Activated CD4-positive, CD25-positive, alpha-beta regulatory T cell (primary cell): ENCODE results near the gene SARDH.

ENCODE experiments used
- DNase-seq, 4 experiments: peaks; one replicate each; lab custom pipeline; 2025; lab: John Stamatoyannopoulos, UW

SARDH gene

DNA sequence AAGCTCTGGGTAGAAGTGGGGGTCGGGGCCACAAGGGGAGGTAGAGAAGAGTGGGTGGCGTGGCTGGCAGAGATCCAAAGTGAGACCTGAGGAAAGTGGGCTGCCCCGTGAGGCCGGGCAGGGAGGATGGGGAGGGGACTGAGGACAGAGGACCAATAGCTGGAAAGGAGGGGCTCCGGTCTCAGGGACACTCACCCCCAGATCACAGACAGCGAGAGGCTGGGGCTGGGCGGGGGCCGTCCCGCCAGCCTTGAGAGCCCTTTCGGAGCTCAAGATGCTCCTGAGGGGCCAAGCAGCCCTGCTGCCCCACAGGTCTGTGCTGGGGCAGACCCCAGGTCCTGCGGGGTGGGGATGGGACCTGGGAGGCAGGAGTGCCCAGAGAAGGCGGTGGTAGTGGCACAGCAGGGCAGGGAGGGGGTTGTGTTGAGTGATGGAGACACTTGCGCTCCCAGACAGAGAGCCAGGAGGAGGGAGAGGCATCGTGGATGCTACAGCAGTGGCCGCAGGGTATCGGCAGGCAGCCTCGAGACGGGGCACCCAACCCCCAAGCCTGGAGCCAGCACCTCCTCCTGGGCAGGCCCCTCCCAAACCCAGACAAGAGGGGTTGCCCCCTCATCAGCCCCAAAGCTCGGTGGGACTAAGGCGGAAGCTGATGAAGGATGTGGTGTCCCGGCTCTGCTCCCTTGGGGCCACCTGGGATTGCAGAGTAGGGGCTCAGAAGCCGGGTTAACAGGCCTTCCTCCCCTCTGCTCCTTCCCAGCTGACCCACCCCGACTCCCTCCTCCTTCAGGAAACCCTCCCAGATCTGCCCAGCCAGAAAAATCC is 3.4 kb downstream of the SARDH start:
- no peak for DNase-seq

DNA sequence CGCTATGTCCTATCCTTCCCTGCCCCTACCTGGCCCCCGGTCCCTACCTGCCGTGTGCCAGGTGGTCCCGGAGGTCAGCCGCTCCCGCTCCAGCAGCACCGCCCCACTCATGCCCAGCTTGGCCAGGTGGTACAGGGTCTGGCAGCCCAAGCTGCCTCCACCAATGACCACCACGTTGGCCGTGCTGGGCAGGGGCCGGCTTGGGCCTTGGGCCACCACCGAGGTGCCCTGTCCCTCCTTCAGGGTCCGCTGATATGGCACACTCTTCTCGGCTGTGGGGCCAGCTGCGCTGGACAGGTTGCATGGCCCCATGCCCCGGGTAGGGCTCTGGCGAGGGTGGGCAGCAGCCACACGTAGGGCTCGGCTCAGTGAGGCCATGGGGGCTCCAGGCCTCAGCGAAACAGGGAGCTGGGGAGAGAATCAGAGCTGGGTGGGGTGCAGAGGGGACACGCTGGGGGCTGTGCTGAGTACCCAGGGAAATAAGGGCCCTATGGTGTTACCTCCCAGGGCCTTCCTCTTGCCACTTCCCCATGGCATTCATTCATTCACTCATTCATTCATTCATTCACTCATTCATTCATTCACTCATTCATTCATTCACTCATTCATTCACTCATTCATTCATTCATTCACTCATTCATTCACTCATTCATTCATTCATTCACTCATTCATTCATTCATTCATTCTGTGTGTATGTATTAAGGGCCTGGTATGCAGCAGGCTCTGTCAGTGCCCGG is 4.2 kb downstream of the SARDH start:
- no peak for DNase-seq

DNA sequence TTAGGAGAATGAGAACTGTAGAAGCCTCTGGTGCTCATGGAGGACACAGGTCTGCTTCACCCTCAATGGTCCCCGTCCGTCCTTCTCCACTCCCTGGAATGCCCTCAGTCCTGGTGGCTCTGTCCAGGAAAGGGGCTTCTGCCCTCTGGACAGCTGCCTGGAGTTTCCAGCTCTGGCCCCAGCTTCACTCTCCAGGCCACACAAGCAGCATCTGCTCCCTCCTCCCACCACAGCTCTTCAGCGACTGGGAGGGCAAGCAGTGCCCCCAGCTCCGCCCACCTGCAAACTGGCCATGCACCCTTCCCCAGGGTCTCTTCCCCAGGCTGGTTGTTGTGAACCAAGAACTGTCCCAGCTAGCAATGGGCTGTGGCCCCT is 4.7 kb downstream of the SARDH start:
- DNase-seq: no peak

DNA sequence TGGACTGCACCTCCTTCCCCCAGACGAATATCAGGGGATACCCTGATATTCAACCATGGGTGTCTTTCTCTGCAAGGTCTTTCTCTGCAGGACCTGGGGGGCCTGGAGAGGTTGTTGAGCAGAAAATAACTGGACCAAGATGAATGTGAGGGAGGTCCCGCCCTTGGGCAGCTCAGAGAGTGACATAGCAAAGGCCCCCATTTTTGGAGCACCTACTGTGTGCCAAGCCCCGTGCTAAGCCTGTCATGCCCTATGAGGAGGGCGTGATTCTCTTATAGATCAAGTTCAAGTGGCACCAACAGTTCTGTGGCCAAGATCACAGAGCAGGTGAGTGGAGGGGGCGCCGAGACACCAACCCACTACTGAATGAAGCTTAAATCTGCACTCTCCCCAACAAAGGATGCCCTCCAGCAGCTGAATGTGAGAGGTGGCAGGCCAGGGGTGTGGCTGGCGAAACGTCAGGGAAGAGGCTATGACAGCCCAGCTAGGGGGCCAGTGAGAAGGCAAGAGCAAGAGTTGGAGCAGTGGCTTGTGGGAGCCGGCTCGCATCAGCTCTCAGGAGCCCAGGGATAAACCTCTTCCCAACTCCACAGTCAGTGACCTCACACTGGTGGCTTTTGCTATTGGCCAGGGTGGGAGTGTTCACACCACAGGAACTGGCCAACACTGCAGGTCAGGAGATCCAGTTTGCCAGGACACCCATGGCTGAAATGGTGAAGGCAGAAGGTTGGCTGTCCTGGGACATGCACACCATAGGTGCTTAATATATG is 5.3 kb downstream of the SARDH start:
- DNase-seq: no peak

DNA sequence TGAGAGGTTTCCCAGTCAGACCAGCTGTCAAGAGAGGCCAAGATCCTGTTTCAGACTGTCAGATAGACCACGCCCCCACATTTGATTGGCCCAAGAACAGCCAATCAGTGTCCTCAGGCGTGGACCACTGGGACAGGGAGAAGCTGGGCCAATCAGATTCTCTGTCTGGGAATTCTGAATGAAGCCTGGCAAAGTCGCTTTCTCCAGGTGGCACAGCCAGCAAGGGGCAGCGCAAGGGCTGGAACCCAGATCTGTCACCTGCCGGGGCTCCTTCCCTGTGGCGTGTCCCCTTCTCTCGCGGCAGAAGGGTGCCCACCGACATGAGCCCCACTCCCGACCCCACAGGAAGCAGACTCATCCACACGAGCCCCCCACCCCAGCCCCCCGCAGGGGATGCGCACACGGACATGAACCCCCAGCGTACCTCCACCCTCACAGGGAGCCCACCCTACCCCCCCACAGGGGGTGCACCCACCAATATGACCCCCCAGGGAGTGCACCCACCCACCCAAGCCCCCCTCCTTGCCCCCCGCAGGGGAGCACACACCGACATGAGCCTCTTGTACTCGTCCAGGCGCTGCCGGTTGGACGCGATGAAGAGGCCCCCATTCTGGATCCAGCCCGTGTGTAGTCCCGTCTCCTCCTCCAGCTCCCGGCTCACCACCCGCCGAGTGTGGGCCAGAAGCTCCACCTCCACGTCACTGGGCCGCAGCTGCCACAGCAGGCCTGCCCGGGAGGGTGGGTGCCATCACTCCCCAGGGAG is 6.1 kb downstream of the SARDH start:
- DNase-seq: no peak

DNA sequence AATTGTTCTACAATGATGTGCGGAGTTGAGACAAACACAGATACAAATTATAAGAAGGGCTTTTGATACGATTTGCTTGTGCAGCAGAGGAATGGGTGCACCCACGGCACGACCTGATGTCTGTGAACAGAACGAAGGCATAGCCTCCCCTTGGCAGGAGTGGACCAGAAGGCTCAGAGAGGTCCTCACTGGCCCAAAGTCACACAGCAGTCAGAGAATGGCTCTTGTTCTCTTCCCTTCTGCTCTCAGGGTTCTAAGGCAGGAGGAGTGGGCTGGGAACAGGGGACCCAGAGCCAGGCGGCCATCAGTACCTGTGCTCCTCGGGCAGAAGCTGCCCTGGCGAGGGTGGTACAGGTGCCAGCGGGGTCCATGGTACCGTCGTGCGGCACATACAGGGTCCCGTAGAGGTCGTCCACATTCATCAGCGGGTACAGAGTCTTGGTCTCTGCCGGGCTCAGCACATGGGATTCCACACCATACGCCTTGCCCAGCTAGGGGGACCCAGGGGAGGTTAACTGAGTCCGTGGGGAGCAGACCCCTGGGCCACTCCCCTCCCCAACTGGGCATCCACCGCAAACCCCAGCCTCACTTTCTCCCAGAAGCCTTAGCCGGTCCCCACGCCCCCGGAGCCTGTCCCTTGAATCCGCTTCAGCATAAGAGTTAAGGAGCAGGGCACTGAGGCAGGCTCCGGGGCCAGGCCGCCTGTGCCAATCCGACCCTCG is 7.0 kb downstream of the SARDH start:
- no peak for DNase-seq

DNA sequence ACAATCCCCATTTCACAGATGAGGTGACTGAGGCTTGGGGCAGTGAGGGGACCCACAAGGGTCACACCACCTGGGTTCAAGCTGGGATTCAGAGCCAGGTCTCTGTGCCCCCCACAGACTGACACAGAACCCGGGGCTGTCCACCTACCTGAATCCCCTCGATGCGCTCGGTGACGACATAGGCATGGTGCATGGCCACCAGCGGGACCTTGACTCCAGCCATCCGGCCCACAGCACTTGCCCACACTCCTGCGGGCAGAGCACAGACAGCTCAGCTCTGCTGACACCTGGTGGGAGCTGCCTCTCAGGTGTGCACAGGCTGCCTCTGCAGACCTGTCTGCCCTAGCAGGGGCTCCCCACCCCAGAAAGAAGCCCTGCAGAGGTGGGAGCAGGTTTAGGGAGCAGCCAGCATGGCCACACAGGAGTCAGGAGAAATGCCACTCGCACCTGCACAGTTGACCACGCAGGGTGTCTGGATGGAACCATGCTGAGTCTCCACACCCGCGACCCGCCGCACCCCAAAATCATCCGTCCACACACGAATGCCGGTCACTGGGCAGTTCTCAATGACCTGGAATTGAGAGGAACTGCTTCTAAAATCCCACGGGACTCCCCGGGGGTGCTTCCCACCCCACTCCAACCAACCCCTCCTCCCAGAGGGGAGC is 8.4 kb downstream of the SARDH start:
- DNase-seq: no peak

DNA sequence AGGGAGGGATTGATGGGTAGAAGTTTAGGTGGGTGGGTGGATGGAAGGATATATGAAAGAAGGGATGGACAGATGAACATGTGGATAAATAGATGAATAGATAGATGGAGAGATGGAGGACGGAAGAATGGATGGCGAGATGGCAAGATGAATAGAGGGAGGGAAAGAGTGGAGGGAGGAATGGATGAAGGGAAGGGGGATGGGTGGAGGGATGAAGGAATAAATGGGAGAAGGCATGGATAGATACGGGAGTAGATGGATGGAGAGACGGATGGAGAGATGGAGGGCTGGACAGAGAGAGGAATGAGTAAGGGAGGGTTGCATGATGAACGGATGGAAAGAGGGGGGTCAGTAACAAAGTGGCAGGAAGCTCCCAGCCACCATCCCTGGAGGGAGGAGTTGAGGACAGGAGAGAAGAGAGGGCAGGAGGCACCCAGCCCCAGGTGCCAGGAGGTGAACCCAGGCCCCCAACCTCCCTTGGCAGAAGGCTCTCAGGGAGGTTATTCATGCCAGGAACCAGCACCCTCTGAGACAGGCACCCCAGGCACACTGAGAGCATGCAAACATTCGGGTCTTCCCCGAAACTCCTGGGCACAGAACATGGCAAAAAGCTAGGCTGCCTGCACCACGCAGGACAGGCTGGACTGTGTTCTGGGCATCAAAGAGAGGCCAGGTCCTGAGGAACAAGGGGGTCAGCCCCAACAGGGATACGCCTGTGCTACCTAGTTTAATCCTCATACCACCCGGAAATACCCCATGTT is 9.1 kb downstream of the SARDH start:
- no peak for DNase-seq

DNA sequence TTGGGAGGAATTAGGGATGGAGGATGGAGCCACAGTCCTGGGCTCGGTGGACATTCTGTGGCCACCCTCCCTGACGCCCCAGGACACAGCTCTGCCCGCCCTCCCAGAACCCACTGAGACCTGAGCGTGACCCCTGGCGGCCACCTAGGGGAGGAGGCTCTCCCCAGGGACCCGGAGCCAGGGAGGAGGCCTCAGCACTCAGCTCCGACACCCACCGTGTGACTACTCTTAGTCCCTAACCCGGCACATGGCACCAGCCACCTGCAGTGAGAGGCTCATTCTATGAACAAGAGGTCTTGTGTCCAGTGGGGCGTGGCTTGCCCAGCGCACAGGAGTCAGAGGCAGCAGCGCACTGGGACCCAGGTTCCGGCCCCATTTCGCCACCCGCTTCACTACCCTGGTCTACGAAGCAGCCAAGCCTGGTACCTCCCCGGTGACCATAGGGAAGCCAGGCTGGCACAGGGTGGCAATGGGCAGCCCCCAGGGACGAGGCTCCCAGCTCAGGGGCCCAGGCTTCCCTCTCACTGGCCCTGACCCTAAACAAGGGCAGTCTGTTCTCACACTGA is 10.2 kb downstream of the SARDH start:
- no peak for DNase-seq

DNA sequence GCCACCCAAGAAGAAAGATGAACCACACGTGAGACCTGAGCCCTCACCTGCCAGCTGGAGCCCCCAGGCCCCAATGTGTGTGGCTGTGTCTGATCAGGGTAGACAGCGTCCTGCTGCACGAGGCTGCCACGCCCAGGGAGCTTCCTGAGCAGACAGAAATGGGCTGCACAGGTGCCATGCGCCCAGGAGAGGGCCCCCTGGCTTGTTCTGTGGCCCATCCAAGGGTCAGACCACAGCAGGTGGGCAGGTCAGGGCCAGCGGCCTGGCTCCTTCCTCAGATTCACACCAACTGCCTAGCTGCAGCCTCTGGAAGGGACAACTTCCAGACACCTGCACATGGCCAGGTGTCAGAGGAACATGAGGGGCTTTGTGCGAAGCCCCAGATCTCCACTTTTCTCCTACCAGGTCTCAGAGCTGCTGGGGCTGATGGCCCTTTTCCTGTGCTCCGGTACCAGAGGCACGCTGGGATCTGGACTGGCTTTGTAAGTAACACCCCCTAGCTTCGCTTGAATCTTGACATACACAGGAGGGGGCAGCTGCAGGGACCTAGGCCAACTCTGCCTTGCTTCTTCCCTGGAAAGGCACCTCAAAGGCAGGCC is 10.8 kb downstream of the SARDH start:
- DNase-seq: no peak

DNA sequence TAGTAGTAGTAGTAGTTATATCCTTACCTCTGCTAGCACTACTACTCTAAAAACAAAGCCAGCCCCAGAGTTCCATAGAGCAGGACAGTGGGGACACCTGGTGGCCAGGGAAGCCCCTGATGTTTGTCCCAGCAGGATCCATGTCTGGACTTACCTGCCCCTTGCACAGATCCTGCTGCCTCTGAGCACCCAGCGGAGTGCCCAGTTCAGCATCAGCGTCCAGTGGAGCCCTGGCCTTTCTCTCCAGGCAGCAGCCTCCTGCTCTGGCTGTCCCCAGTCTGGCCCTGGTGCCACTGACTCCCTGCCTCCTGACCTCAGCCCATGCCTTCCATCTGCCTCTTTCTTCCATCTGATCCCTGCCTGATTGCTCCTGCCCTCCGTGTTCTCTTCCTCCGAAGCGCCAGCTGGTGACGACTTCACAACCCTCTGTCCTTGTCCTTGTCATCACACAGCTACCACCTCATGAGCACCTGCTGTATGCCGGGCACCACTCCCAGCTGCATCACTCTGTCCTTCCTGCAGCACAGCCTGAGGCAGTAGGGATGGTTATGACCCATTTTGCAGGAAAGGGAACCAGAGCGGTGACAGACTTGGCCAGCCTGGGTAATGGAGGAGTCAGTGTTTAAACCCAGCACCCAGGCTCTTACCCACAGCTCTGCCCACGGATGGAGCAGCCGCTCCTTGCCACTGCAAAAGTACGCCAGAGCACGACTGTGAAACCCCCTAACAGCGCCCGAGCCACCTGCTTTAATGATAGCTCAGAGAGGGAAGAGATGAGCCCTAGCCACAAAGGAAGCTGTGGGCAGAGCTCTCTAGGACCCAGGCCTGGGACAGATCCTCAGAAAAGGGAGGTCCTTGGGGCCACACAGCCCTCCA is 11.5 kb downstream of the SARDH start:
- peak in 3 of 4 experiments; percentile 30 to 57 (median 31) for DNase-seq

DNA sequence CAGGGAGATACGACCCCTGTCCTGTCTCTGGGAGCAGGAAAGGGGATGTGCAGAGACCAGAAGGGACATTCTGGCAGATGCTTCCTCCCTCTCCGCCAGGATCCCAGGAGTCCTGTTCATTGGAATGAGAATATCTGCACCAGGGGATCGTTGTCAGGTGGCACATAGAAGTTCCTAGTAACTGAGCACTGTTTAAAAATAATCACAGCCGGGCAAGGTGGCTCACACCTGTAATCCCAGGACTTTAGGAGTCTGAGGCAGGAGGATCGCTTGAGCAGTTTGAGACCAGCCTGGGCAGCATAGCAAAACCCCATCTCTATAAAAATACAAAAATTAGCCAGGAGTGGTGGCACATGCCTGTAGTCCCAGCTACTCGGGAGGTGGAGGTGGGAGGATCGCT is 12.3 kb downstream of the SARDH start:
- DNase-seq: no peak

DNA sequence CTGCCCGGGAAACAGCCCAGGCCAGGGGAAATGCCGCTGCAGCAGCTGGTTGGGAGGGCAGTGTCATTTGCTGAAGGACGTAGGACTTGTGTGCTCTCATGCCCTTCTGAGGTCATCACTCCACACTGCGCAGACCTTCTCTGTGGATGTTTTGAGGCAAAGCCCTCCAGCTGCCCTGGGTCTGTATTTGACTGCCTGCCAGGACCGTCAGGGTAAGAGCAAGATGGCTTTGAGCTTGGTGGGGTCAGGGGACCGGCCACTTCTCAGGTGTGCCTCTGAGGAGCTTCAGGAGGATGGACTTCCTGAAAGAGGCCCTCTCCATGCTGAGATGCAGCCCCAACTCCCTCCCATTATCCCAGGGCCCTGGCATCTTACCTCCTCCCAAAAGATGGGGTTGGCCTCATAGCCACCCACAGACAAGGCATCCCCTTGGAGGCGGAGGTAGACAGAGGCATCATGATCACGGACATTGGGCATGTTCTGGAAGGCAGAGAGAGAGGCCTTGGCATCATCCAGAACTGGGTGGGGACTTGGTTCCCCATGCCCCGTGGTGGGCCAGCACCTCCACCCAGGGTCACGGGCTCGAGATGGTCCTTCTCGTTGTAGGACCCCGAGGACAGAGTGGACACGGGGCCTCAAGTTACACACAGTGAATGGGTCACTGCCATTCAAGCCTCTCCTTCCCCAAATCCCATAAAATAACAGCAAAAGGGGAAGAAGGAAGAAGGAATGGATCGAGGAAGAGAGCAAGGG is 19.4 kb downstream of the SARDH start:
- DNase-seq: no peak

DNA sequence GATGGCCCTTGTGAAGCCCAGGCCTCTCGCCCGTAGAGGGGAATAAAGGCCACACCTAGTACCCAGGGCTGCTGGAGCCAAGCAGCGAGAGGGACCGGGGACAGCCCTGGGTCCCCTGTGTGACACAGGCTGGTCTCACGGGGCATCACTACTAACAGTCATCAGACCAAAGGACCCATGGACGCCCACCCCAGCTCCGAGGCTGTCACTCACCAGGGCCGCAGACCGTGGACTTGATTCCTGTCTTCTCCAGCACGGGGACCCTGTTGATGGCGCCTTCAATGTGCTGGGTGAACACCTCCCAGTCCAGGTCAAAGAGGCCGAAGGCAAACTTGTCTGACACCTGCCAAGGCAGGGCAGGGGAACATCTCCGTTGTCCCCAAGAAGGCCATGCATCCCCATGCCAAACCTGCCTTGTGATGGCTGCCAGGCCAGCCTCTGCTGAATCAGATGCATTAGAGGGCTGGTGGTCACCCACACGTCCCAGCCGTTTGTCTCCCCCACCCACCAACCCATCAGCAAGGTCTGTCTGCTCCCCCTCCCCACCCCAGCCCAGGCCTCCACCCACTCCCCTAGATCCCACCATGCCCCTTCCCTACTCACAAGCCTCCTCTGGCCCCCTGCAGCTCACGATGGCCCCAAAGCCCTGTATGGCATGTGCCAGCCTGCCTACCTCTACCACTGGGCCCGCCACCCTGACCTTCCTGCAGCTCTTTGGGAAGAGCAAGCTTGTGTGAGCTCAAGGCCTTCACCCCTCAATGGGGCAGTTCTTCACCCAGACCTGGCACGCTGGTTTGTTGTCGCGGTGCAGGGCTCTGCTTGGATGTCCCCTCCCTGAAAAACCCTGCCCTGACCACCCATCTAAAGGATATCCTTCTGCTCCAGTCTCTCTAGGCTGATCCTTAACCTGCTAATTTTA is 20.8 kb downstream of the SARDH start:
- no peak for DNase-seq

DNA sequence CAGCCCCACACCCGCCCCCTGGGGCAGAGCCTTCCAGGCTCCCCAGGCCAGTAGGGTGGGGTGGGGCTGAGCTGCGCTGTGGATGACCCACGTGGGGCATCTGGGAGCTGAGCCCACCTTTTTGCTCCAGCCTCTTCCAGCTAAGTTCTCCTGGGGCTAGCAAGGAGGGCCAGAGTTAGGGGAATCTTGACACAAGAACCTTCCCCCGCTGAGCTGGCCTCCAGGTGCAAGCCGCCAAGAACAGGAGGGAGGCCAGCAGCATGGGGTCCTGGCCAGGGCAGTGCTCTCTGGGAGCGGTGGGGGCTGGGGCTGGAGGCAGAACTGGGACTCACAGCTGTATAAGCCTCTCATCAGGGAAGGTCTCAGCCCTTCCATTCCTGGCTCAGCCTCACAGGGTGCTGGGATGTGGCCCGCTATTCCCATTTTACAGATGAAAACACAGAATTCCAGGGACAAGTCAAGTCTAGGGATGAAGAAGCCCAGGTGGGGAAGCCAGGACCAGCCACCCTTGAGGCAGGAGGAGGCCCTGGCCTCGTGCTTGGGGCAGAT is 21.5 kb downstream of the SARDH start:
- DNase-seq: no peak
